Activated T-helper 9 cell treated with anti-CD3 and anti-CD28 coated beads, Interleukin-2, amount 50 U/mL, for 16 hours (primary cell): ENCODE results near the gene FOXN1.

Source experiments
- DNase-seq: peaks from one replicate; pipeline ENCODE4 v3.0.0-alpha.2; 2020; ENCODE audit warnings: low read depth

The FOXN1 gene

GRCh38 chr17:28547096-28547622, 41.0 kb downstream of the FOXN1 start:
- no peak for DNase-seq

- peak; percentile 52 for DNase-seq
These were observed 41.7 kb downstream of the FOXN1 start for GRCh38 chr17:28547623-28548416.

GRCh38 chr17:28548417-28549130, 42.4 kb downstream of the FOXN1 start:
- no peak for DNase-seq

GRCh38 chr17:28549236-28550132, 43.3 kb downstream of the FOXN1 start:
- peak; percentile 41 for DNase-seq

- DNase-seq = no peak
These were observed 44.7 kb downstream of the FOXN1 start for GRCh38 chr17:28550858-28551257.

GRCh38 chr17:28551421-28552175, 45.5 kb downstream of the FOXN1 start:
- DNase-seq = no peak

- DNase-seq = peak; percentile 75
These were observed 46.2 kb downstream of the FOXN1 start, which contains the start of gene UNC119 for GRCh38 chr17:28552176-28552999. UNC119 (minus strand) TSS chr17:28552624; CDS start chr17:28552557, 67 bp downstream.

- DNase-seq = no peak
These were observed 46.9 kb downstream of the FOXN1 start for GRCh38 chr17:28553000-28553505.

- no peak for DNase-seq
These were observed 48.4 kb downstream of the FOXN1 start for GRCh38 chr17:28554565-28554964.

- DNase-seq = no peak
These were observed 48.9 kb downstream of the FOXN1 start for GRCh38 chr17:28555022-28555421.

- DNase-seq = no peak
These were observed 57.3 kb downstream of the FOXN1 start for GRCh38 chr17:28563475-28563874.

- no peak for DNase-seq
These were observed 61.5 kb downstream of the FOXN1 start for GRCh38 chr17:28567604-28568003.

- no peak for DNase-seq
These were observed 63.3 kb downstream of the FOXN1 start for GRCh38 chr17:28569446-28569845.

- DNase-seq = peak; percentile 23
These were observed 64.7 kb downstream of the FOXN1 start for GRCh38 chr17:28570716-28571360.

GRCh38 chr17:28571361-28572122, 65.4 kb downstream of the FOXN1 start, which contains the start of gene PIGS:
PIGS (minus strand) TSS chr17:28571524; CDS start chr17:28571496, 28 bp downstream.
- DNase-seq = peak; percentile 88

GRCh38 chr17:28572259-28573039, 66.3 kb downstream of the FOXN1 start:
- DNase-seq = no peak

GRCh38 chr17:28573040-28573380, 66.9 kb downstream of the FOXN1 start:
- DNase-seq = no peak

GRCh38 chr17:28573521-28573920, 67.4 kb downstream of the FOXN1 start:
- no peak for DNase-seq
